ENCODE measurements around the gene GOSR1.
"Not testable (repeated sequence)": the region's sequence is repeated elsewhere in the genome, so short reads cannot be mapped to it uniquely, and the experiment has no call there.

GOSR1 gene

GRCh38 chr17:30524847-30525246 is 47.6 kb downstream of the GOSR1 start:
- Histone ChIP-seq H3K27ac (ENCODE audit: low read depth, low read length) (no peak overlapping the region), H2AFZ (ENCODE audit: low read length, unreplicated experiment) (no peak overlapping the region), H3K4me1 (ENCODE audit: control insufficient read depth, insufficient read depth, low read length, unreplicated experiment) (peaks cover 11% of the 10 kb centered on the region), H3K79me2 (ENCODE audit: control insufficient read depth, insufficient read depth, low read length, unreplicated experiment) (no peaks in the 10 kb centered on the region), H3K27me3 (ENCODE audit: insufficient read depth, low read length) (no peaks in the 10 kb centered on the region), H3K4me3 (ENCODE audit: low read depth, low read length) (no peak overlapping the region), H3K36me3 (ENCODE audit: insufficient read depth, low read length) (peaks cover 13% of the 10 kb centered on the region)

- Histone ChIP-seq H3K4me3 (ENCODE audit: low read depth, low read length) (no peak overlapping the region), H3K36me3 (ENCODE audit: insufficient read depth, low read length) (peaks cover 13% of the 10 kb centered on the region), H2AFZ (ENCODE audit: low read length, unreplicated experiment) (no peak overlapping the region), H3K27me3 (ENCODE audit: insufficient read depth, low read length) (no peaks in the 10 kb centered on the region), H3K4me1 (ENCODE audit: control insufficient read depth, insufficient read depth, low read length, unreplicated experiment) (no peaks in the 10 kb centered on the region), H3K79me2 (ENCODE audit: control insufficient read depth, insufficient read depth, low read length, unreplicated experiment) (no peaks in the 10 kb centered on the region), H3K27ac (ENCODE audit: low read depth, low read length) (no peak overlapping the region)
These were observed 49.2 kb downstream of the GOSR1 start for GRCh38 chr17:30526401-30526800.

- not testable (repeated sequence) for H2AFZ ChIP-seq (ENCODE audit: low read length, unreplicated experiment); H3K4me1 ChIP-seq (ENCODE audit: control insufficient read depth, insufficient read depth, low read length, unreplicated experiment); H3K36me3 ChIP-seq (ENCODE audit: insufficient read depth, low read length); H3K79me2 ChIP-seq (ENCODE audit: control insufficient read depth, insufficient read depth, low read length, unreplicated experiment); H3K27ac ChIP-seq (ENCODE audit: low read depth, low read length); H3K4me3 ChIP-seq (ENCODE audit: low read depth, low read length); H3K27me3 ChIP-seq (ENCODE audit: insufficient read depth, low read length)
These were observed 51.5 kb downstream of the GOSR1 start for GRCh38 chr17:30528701-30529100.

- Histone ChIP-seq H3K79me2 (ENCODE audit: control insufficient read depth, insufficient read depth, low read length, unreplicated experiment) (no peaks in the 10 kb centered on the region), H3K27ac (ENCODE audit: low read depth, low read length) (no peak overlapping the region), H3K27me3 (ENCODE audit: insufficient read depth, low read length) (no peaks in the 10 kb centered on the region), H2AFZ (ENCODE audit: low read length, unreplicated experiment) (no peak overlapping the region), H3K4me3 (ENCODE audit: low read depth, low read length) (no peak overlapping the region), H3K4me1 (ENCODE audit: control insufficient read depth, insufficient read depth, low read length, unreplicated experiment) (no peaks in the 10 kb centered on the region), H3K36me3 (ENCODE audit: insufficient read depth, low read length) (no peaks in the 10 kb centered on the region)
These were observed 53.3 kb downstream of the GOSR1 start for GRCh38 chr17:30530346-30531025.

GRCh38 chr17:30532871-30533270 is 55.7 kb downstream of the GOSR1 start:
- no peaks in the 10 kb centered on the region for H3K79me2 ChIP-seq (ENCODE audit: control insufficient read depth, insufficient read depth, low read length, unreplicated experiment)
- H3K4me1 ChIP-seq (ENCODE audit: control insufficient read depth, insufficient read depth, low read length, unreplicated experiment) = no peaks in the 10 kb centered on the region
- H2AFZ ChIP-seq (ENCODE audit: low read length, unreplicated experiment) = no peak overlapping the region
- H3K36me3 ChIP-seq (ENCODE audit: insufficient read depth, low read length) = no peaks in the 10 kb centered on the region
- no peak overlapping the region for H3K27ac ChIP-seq (ENCODE audit: low read depth, low read length)
- H3K27me3 ChIP-seq (ENCODE audit: insufficient read depth, low read length) = no peaks in the 10 kb centered on the region
- no peak overlapping the region for H3K4me3 ChIP-seq (ENCODE audit: low read depth, low read length)

- Histone ChIP-seq H3K4me1 (ENCODE audit: control insufficient read depth, insufficient read depth, low read length, unreplicated experiment) (no peaks in the 10 kb centered on the region), H3K36me3 (ENCODE audit: insufficient read depth, low read length) (no peaks in the 10 kb centered on the region), H3K27me3 (ENCODE audit: insufficient read depth, low read length) (no peaks in the 10 kb centered on the region), H2AFZ (ENCODE audit: low read length, unreplicated experiment) (no peak overlapping the region), H3K79me2 (ENCODE audit: control insufficient read depth, insufficient read depth, low read length, unreplicated experiment) (no peaks in the 10 kb centered on the region), H3K27ac (ENCODE audit: low read depth, low read length) (no peak overlapping the region), H3K4me3 (ENCODE audit: low read depth, low read length) (no peak overlapping the region)
These were observed 57.1 kb downstream of the GOSR1 start for GRCh38 chr17:30534298-30534697.

- Histone ChIP-seq H3K36me3 (ENCODE audit: insufficient read depth, low read length) (no peaks in the 10 kb centered on the region), H3K79me2 (ENCODE audit: control insufficient read depth, insufficient read depth, low read length, unreplicated experiment) (no peaks in the 10 kb centered on the region), H3K4me3 (ENCODE audit: low read depth, low read length) (no peak overlapping the region), H2AFZ (ENCODE audit: low read length, unreplicated experiment) (no peak overlapping the region), H3K4me1 (ENCODE audit: control insufficient read depth, insufficient read depth, low read length, unreplicated experiment) (no peaks in the 10 kb centered on the region), H3K27ac (ENCODE audit: low read depth, low read length) (no peak overlapping the region), H3K27me3 (ENCODE audit: insufficient read depth, low read length) (no peaks in the 10 kb centered on the region)
These were observed 58.0 kb downstream of the GOSR1 start for GRCh38 chr17:30534938-30535921.

- H3K79me2 ChIP-seq (ENCODE audit: control insufficient read depth, insufficient read depth, low read length, unreplicated experiment) = not testable (repeated sequence)
These were observed 59.6 kb downstream of the GOSR1 start for GRCh38 chr17:30536846-30537245.

GRCh38 chr17:30537667-30538066 is 60.5 kb downstream of the GOSR1 start:
- H3K4me1 ChIP-seq (ENCODE audit: control insufficient read depth, insufficient read depth, low read length, unreplicated experiment); H3K27ac ChIP-seq (ENCODE audit: low read depth, low read length); H3K36me3 ChIP-seq (ENCODE audit: insufficient read depth, low read length); H3K27me3 ChIP-seq (ENCODE audit: insufficient read depth, low read length); H3K79me2 ChIP-seq (ENCODE audit: control insufficient read depth, insufficient read depth, low read length, unreplicated experiment); H3K4me3 ChIP-seq (ENCODE audit: low read depth, low read length); H2AFZ ChIP-seq (ENCODE audit: low read length, unreplicated experiment): not testable (repeated sequence)

More at GRCh38 chr17:30536846-30537245, 59.6 kb downstream of the GOSR1 start:
- H3K27me3 ChIP-seq (ENCODE audit: insufficient read depth, low read length); H2AFZ ChIP-seq (ENCODE audit: low read length, unreplicated experiment); H3K27ac ChIP-seq (ENCODE audit: low read depth, low read length); H3K4me3 ChIP-seq (ENCODE audit: low read depth, low read length); H3K4me1 ChIP-seq (ENCODE audit: control insufficient read depth, insufficient read depth, low read length, unreplicated experiment); H3K36me3 ChIP-seq (ENCODE audit: insufficient read depth, low read length): not testable (repeated sequence)

GRCh38 chr17:30541802-30542201 is 64.6 kb downstream of the GOSR1 start:
- H3K36me3 ChIP-seq (ENCODE audit: insufficient read depth, low read length) = no peaks in the 10 kb centered on the region
- H3K27ac ChIP-seq (ENCODE audit: low read depth, low read length) = no peak overlapping the region
- H3K4me3 ChIP-seq (ENCODE audit: low read depth, low read length) = no peak overlapping the region
- no peaks in the 10 kb centered on the region for H3K27me3 ChIP-seq (ENCODE audit: insufficient read depth, low read length)
- no peaks in the 10 kb centered on the region for H3K4me1 ChIP-seq (ENCODE audit: control insufficient read depth, insufficient read depth, low read length, unreplicated experiment)
- H2AFZ ChIP-seq (ENCODE audit: low read length, unreplicated experiment) = no peak overlapping the region
- H3K79me2 ChIP-seq (ENCODE audit: control insufficient read depth, insufficient read depth, low read length, unreplicated experiment) = no peaks in the 10 kb centered on the region

GRCh38 chr17:30543456-30543855 is 66.2 kb downstream of the GOSR1 start:
- H2AFZ ChIP-seq (ENCODE audit: low read length, unreplicated experiment) = no peak overlapping the region
- no peak overlapping the region for H3K27ac ChIP-seq (ENCODE audit: low read depth, low read length)
- no peaks in the 10 kb centered on the region for H3K36me3 ChIP-seq (ENCODE audit: insufficient read depth, low read length)
- H3K4me1 ChIP-seq (ENCODE audit: control insufficient read depth, insufficient read depth, low read length, unreplicated experiment) = no peaks in the 10 kb centered on the region
- H3K27me3 ChIP-seq (ENCODE audit: insufficient read depth, low read length) = no peaks in the 10 kb centered on the region
- H3K4me3 ChIP-seq (ENCODE audit: low read depth, low read length) = no peak overlapping the region
- no peaks in the 10 kb centered on the region for H3K79me2 ChIP-seq (ENCODE audit: control insufficient read depth, insufficient read depth, low read length, unreplicated experiment)

All from ACC112 (cell line).